GM04504 (cell line): Measurements from ENCODE around the gene IL17RD.

ENCODE experiments used
- DNase-seq: peaks from one replicate; pipeline ENCODE4 v3.0.0-alpha.2; 2012; ENCODE audit warnings: low read depth

IL17RD gene

DNA sequence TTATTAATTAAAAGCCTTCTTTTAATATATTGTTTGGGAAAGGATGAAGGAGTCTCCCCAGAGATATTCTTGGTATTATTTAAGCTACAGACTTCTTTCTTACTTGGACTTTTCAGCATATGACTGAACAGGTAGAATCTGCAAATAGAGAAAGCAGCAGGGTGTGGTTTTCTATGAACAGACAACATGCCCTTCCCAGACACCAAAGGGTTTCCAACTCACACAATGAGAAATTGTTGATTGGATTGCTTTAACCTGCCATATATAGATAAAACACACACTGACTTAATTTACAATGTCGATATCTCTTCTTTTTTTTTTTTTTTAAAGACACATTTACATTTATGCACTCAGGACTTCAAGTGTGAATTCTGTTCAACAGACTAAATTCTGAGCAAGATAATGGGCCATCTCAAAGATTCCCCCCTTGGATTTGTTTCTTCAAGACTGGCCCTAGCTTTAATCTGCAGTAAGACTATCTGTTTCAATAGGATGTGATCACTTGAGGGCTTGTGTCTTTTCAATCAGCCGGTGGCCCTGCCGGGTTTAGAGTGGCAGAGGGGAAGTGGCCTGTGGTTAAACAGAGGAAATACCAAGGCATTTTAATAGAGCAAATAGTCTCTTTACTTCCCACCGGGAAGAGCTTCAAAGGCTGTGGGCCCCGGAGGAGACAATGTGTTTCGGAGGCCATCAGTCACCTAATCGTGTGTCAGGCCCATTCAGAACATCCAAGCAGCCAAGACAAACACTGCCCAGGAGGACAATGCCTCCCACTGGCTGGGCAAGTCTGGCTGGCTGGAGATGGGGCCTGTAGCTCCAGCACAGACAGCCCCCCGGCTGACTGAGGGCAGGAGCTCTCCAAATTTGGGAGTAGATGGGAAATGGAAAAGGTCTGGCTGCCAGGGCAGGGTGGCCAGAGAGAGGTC lies 6.1 kb downstream of the IL17RD start:
- DNase-seq, result no peak

DNA sequence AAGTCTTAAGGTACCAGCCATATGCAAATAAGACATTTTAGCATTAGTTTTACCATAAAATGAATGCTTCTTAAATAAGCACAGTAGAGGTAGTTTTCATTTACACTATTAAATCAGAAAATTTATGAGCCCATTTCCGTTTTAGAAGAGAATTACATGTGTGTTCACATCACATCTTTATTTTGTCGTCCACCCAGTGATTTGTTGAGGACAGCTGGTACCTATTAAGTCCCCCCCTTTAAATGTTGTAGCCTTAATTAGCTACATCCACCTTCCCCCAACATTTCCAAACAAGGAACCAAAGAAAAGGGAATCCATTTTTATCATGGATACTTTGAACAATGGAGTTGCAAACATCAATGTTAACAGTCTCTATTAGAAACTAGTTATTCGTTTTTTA lies 6.8 kb downstream of the IL17RD start:
- no peak for DNase-seq

GRCh38 chr3:57157545-57157944 lies 7.6 kb downstream of the IL17RD start:
- no peak for DNase-seq

GRCh38 chr3:57155310-57155643 lies 9.9 kb downstream of the IL17RD start:
- no peak for DNase-seq

- no peak for DNase-seq
These were observed 10.5 kb downstream of the IL17RD start for GRCh38 chr3:57154470-57155309.

DNA sequence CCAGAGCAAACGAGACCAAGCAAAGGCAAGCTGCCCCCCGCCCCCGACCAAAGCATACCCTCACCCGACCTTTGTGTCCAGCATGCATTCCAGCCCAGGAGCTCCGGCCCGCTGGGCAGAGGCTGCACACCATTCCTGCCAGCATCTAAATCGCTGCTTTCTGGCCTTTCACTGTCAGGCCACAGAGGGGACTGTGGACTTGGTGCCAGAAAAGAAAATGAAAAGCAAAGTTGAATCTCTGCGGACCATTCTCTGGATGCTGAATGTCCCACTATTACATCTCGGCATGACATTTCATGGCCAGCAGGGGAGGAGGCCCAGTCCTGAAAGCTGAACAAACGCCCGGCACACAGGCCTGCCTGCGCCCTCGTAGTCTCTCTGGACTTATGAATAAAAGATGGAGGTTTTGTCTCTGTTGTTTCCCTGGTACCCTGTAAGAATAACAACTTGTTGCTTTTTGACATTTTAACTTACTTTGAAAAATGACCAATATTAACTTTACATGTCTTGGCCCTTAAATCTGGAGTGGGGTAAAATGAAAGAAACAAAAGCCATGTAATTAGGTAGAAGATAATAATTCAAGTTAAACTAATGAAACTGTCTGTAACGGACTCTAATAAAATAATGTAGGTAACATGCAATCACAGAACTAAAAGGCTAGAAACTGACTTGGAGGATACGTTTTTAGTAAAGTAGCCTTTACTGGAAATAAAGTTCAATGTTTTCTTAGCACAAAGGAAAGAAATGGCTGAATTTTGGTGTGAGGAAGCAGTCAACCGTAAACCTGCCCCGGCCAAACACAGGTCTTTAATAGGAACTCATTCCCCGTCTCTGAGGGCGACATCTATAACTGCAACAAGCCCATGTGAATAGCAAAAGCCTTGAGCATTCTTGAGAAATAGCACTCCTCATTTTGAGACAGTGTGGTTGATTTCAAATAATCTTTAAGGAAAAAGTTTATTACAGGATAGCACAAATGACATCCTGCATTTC lies 12.7 kb downstream of the IL17RD start:
- no peak for DNase-seq

DNA sequence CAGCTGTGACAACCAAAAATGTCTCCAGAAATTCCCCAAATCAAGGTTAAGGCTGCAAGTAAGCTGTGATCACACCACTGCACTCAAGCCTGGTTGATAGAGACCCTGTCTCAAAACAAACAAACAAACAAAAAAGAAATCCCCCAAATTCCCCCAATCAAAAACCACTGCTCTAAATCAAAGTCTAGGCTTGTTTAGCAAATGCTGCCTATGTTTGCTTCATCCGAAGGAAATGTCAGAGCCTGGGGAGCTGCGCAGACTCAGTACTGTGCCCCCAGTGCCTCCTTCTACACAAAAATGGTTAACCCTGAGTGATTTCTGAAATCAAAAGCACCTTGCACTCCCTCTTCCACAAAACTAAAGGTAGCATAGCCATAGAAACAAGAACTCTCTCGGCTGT lies 13.4 kb downstream of the IL17RD start:
- DNase-seq, result no peak

GRCh38 chr3:57151021-57151449 lies 14.1 kb downstream of the IL17RD start:
- DNase-seq, result no peak

GRCh38 chr3:57150113-57150581 lies 15.0 kb downstream of the IL17RD start:
- DNase-seq, result no peak

DNA sequence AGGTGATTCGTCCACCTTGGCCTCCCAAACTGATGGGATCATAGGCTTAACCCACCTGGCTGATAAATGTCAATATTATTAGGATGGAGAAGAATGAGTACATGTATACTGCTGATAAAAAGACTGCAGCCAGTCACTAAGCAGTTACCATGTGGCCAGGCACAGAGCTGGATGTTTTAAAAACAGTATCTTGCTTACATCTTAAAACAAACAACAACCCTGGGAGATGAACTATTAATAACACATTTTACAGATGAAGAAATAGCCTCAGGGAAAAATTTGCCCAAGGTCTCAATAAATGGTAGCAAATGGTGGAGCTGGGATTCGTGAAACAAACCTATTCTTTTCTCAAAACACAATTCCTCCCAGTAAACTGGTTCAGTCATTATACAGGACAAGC lies 18.1 kb downstream of the IL17RD start:
- DNase-seq, result no peak

DNA sequence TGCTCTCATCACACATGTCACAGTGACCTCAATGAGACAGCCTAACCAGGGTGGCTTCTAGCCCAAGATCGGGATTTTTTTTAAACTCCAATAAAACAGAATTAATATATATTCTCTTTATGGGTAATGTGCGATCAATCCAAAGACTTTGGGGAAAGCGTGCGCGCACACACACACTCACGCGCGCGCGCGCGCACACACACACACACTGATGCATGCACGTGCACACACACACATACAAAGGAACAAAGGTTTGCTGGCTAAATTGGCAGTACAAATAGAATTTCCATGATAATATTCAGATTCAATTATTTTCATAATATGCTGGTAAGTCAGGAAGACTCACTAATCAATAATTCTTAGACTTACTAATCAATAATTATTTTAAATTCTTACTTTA lies 19.3 kb downstream of the IL17RD start:
- DNase-seq, result no peak

DNA sequence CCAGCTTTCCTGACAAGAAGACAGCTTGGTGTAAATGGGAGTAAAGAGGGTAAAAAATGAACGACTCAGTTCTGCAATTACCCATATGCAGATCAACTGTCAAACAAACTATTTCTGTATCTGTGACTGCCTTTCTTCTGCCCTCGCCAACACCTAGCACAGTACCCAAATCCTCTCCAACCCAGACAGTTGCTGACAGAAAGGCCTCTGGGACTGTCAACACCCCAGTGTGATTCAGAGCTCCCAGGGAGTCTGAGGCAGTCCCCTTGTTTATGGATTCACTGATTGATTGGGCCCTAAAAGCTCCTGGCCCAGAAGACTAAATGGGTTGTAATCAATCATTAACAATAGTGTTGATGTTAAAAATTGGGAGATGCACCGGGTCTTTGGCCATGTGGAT lies 20.2 kb downstream of the IL17RD start:
- DNase-seq, result no peak

GRCh38 chr3:57143886-57144459 lies 21.2 kb downstream of the IL17RD start:
- DNase-seq, result no peak

DNA sequence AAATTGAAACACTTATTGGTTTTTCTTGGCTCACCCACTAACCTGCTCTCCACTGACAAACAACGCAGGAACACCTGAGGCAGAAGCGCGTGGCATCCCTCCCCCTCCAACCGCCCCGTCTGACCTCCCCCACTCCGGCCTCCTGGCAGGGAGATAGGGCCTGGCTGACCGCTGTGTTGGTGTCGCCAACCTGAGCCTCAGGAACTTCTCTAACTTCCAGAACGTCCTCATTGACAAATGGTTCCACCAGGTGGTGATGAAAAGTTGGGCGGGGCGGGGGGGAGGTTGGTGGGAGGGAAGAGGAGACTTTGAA lies 22.8 kb downstream of the IL17RD start:
- no peak for DNase-seq

DNA sequence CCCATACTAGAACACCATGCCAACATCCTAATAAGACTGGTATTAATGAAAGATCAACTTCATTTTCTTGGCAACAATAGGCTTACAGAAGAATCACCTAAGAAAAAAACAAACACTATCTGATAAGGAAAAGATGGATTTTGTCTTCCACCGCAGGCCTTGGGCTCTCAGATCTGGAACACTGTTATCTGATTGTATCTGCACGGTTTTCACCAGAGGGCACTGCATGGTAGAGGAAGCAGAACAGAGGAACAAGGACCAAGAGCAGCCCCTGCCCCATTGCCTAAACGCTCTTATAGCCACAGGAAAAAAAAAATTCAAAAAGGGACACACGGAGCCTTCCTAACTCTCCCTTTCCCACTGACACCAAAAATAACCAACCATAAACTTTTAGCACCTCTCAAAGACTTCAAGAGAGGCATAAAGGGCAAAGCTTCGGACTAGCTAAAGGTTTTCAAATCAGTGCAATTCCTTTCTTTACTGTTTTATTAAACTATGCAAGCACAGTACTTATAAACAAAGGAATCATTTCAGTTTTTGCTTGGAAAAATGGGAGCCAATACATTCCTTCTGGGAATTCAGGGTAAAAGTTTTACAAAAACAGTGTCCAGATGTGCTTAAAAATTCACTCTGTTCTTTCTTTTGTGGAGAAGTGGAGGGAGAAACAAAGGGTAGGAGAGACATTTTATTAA lies 23.3 kb downstream of the IL17RD start:
- DNase-seq, result no peak

DNA sequence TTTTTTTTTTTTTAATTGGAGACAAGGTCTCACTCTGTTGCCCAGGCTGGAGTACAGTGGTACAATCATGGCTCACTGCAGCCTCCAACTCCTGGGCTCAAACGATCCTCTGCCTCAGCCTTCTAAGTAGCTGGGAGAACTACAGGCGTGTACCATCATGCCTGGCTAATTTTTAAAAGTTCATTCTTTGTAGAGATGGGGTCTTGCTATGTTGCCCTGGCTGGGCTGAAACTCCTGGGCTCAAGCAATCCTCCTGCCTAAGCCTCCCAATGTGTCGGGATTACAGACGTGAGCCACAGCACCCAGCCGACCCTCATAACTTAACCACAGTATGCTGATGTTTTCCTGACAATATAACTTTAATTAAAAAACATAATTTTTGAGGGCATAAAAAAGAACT lies 24.3 kb downstream of the IL17RD start:
- DNase-seq, result no peak

DNA sequence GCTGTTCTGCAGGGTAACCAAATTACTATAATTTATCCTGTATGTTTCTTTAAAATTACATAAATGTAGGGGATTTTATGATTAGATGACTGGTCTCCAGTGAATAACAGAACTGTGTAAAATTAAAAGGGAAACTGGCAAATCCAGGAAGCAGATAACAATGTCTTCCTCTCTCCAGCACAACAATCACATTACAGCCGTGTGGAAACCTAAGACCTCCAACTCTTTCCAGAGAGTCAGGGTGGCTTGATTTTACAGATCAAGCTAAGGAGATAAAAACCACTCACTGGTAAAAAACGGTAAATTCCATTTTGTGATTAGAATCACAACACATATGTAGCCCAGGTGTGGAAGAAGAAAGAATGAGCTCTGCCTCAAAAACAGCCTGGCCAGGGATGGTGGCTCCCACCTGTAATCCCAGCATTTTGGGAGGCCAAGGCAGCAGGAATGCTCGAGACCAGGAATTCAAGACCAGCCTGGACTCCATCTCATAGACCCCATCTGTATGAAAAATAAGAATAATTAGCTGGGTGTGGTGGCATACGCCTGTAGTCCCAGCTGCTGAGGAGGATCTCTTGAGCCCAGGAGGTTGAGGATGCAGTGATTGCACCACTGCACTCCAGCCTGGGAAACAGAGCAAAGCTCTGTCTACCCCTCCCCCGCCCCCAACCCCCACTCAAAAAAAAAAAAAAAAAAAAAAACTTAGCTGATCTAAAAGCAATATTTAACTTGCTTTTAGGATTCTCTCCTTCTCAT lies 29.0 kb downstream of the IL17RD start:
- no peak for DNase-seq

DNA sequence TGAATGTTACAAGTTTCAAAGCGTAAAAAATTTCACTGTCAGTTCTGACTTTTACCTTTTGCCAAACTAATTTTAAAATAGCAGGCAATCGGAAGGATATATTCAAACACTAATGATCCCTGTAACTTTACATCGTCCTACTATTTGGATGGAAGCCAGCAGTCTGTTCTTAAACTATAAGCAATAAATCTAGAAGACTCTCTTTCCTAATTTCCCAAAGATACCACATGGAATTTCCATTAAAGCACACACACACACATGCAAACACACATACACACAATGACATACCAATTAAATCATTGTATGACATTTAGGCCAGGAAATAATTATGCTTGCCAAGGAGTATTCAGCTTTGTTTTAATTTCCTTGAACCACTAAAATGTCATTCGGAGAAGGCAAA lies 32.0 kb downstream of the IL17RD start:
- DNase-seq, result no peak

- DNase-seq, result no peak
These were observed 32.5 kb downstream of the IL17RD start for GRCh38 chr3:57132674-57133073.

GRCh38 chr3:57131210-57131588 lies 34.0 kb downstream of the IL17RD start:
- DNase-seq, result no peak
